Right renal cortex interstitium (tissue), 3 donors: ENCODE results near the gene COL23A1. TPM values are rescaled to one million over a fixed set of nuclear protein-coding genes. Genes with fewer than 3 reads are reported as not detected.

ENCODE experiments used
- DNase-seq, 3 donors: peaks; one replicate each; pipeline ENCODE4 v3.0.0-alpha.2; 2013; ENCODE audit warnings: low read depth in 3 of 3, low spot score in 2 of 3
- polyA plus RNA-seq, 3 donors: library from polyadenylated mRNA; unstranded; fragments of 120-200 nt; gene quantifications; one replicate each; pipeline ENCODE4 v1.2.1, GENCODE V29; 2013; ENCODE audit not compliant: insufficient read length in 3 of 3

The COL23A1 gene
- 1 to 10 TPM; 4.8 to 5.2 (median 4.9) TPM for polyA plus RNA-seq

DNA sequence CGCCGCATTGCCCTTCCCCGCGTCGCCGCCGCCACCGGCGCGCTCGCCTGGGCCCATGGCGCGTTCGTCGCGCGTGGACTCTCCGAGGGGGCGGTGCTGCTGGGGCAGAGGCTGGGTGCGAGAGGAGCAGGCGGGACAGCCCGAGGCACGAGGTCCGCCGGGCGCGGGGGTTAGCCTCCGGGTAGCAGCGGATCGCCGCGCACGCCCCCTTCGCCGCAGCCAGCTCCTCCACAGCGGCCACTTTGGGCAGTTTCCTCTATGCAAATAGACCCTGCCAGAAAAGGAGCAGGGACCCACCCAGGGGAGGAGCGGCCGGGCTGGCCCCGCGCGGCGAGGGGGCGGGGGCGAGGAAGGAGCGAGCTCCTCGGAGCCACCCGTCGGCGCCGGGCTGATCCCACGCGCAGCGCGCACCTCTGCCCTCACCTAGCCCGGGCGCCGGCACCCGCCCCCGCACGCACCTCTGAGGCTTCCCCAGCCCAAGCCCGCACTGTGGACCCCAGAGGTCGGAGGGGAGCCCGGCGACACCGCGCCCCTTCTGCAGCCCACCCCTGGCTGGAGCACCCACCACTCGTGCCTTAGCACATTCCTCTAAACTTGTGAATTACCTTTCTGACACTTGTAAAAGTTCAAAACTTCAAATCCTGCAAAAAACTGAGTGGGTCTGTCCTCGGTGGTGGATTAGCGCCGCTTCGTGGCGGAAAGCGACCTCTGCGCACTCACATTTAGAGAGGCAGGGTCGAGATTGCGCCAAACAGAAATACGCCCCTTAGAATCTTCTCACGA is at the start of gene COL23A1:
COL23A1 (minus strand) TSS at position 253 of the 783 bp plus-strand sequence.
- DNase-seq = peak; percentile 48 to 68 (median 55)

DNA sequence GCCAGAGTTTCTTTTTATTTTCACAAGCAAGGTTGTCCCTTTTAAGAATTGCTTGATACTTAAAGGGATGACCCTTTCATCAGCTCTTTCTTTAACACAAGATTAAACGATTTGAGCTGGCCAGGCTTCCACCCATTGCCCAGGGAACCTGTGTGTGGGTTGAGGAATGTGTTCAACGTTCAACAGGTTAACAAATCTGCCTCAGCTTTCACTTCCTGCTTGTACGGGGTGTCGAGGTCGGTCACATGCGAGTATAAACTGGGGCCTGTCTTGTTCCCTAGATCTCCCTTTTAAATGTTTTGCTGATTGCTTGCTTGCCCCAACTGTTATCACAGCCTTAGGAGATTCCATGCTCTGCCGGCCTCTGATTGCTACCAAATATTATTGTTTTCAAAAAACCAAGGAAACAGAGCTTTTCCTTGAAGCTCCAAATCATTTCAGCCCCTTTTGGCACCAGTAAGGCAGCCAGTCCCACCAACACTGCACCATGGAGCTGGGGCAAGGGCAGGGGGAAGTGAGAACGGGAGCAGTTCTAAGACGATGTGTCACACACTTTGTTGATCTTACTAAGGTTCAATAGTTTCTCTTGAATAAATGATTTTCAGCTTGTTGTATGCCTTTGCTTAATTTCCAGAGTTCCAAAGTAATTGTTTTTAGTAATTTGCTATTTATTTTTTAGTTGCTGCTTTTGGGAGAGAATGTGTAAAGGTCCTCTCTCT is 47.3 kb upstream of the COL23A1 start:
- no peak for DNase-seq

DNA sequence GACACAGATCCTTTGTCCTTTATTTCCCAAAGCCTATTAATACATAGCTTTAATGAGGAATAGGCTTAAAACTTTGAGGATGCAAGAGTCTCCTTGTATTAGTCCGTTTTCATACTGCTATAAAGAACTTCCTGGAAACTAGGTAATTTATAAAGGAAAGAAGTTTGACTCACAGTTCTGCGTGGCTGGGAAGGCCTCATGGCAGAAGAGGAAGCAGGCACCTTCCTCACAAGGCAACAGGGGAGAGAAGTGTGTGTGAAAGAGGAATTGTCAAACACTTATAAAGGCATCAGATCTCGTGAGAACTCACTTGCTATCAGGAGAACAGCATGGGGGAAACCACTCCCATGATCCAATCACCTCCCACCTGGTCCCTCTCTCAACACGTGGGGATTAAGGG is 42.1 kb upstream of the COL23A1 start:
- no peak for DNase-seq

DNA sequence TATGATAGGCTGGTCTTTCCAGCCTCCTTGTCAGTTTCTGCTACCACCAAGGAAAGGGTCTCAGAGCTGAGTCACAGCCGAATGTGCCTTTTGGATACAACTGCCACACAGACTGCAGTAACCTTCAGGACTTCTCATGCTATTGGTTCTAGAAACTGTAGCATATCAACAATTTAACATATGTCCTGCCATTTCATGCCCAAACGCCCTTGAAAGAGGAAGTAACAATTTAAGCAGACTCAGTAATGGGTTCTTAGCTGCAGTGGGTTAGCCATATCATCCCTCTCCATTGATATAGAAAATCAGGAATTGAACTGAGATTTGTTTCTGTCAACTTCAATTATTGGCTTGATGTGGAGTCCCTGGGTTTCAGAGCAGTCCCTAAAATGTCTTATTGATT is 40.8 kb upstream of the COL23A1 start:
- DNase-seq = no peak

DNA sequence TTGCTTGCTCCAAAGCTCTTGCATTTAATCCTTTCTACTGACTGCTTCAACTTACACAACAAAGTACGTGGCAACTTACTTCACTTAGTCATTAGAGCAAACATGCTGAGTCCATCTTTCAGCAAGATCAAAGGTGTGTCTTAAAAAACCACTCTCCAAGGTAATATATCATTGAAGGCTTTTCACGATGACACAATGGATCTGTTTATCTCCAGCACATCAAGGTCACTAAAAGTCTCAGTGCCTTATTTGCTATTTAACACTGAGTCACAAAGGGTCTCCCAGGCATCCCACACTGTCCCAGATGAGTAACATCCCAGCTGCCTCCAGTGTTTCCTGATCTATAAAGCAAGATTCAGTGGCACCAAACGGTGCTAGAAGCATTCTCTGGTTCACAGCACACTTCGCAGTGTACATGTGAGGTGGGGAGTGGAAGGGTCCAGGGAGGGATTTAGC is 40.3 kb upstream of the COL23A1 start:
- no peak for DNase-seq

DNA sequence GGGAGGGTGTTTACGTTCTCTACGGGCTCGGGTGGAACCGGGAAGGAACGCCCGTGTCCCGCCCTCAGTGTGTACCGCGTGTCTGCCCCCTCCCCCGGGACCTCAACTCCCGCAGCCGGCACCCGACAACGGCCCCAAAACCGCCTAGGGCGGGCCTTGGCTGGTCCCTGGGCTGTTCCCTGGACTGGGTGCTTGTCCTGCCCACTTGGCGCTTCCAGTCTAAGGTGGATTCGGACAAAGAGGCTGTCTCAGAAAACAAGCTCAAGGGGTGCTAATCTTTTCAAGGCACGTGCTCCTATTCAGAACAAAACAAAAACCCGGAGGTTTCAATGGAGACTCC is 37.0 kb upstream of the COL23A1 start:
- DNase-seq = peak in 1 of 3 donors; percentile 29

DNA sequence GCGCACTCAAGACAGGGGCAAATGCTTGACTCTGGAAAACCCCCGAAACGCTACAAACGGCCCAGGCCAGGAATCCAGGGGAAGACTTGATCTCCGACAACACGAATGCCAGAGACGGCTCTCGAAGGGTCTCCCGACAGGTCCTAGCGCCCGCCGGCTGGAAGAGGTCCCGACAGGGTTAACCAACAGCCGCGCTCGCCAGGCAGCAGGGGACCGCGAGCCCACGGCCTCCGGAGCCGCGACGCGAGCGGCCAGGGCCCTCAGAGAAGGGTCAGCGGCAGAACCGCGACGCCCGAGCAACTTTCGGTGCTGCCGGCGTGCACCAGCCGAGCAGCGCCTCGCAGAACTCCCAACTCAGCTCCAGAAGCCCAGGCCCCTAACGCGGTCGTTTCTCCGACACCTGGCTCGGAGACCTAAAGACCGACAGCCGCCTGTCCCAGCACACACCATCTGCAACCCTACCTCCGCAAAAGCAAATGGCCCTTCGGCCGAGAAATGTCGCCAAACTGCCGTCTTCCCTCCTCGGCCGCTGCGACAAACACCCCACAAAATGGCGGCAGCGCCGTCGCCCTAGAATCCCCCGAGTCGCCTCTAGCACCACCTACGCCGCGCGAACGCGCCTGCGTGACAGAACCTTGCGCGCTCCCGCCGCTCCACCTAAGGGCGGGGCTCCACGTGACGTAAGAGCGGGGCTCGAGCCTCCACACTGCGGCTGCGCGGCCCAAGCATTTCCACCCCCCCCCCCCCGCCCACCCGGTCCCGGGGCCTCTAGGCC is 36.5 kb upstream of the COL23A1 start, which contains the start of gene CLK4:
CLK4 (minus strand) TSS at position 567 of the 775 bp plus-strand sequence. CDS start 3,634 bp downstream, outside the sequence.
- DNase-seq = peak; percentile 87 to 92 (median 89)

DNA sequence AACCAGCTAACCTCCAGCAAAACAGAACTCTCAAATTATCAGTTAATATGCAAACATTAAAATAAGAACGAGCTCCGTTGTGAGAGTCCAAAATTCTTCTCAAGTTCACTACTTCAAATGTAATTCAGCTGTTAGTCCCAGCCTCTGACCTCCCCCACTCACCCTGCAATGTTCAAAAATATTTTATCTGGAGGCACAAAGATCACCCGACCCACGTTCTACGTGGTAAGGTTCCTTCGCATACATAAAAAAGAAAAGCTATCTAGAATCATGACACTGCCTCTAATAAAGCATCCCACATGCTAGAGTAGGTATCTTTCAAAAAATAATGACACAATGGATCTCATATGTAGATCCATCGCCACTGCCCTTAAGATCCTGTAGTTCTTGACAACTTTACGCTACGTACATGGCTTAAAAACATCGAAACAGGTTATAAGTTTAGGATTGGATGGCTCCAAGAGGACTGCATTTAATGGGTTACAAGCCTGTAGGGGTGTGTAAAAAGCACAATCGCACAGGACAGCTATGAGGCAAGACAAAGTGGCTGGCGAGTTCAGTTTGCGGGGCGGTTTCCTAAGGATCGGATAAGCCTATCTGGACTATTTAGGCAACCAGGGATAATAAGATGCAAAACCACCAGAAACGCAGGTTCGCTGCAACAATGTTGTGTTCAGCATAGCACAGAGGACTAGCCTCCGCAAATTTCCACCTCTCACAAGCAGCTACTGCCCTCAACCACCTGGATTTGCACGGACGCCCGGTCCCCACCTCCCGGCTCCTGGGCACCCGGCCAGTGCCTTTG is 35.7 kb upstream of the COL23A1 start:
- DNase-seq = no peak

DNA sequence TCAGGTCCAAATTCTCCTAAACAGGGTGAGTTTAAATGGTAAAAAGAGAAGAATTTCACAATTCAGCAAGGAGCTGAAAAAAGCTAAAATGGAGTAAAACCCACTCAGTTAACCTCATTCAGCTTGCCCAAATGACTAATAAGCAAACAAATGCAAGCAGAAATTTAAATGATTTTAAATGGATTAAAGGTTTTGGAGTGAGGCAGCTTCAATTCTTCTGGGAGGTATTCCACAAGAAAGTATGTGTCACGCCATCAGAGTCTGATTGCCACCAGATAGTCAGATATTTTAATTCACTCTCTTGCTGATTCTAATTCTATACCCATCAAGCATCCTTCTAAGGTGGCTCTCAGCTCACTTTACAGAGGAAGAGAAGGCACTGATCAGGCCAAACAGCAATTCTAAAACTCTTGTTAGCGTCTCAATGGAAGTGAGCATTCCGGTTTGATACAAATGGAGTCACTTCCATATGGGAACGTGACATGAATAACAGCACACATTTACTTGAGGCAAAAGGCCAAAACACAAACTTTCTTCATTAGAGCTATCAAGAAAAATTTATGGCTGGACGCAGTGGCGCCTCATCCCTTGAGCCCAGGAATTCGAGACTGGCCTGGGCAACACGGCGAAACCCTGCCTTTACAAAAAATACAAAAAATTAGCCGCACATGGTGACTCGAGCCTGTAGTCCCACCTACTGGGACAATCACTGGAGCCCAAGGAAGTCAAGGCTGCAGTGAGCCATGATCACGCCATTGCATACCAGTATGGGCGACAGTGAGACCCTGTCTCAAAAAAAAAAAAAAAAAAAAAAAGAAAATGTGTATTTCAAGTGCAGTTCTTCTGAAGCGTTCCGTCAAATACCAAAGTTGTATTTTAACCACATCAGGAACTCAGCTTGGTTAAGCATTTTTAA is 34.7 kb upstream of the COL23A1 start:
- peak in 2 of 3 donors; percentile 19 to 30 for DNase-seq

DNA sequence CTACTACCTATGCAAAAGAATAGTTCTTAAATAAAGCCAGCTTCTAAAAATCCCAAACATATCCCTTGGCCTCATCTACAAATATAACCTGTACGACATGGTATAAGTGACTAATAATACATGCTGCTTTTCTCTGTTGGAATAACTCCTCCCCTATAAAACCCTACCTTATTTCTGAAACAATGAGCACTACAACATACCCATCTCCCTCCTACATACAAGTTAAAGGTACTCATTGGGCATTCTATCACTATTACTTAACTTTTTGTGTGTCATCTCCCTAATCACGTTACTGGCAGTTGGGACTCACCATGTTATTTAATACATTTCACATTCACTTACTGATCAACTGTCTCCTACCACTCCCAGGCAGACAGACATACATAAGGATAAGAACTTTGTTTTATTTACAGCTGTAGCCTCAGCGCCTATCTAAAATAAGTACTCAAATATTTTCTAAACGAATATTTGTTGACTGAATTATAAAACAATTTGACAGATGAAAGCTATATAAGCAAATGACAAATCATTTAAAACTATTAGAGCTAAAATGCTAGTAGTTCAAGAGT is 32.6 kb upstream of the COL23A1 start:
- DNase-seq = no peak

DNA sequence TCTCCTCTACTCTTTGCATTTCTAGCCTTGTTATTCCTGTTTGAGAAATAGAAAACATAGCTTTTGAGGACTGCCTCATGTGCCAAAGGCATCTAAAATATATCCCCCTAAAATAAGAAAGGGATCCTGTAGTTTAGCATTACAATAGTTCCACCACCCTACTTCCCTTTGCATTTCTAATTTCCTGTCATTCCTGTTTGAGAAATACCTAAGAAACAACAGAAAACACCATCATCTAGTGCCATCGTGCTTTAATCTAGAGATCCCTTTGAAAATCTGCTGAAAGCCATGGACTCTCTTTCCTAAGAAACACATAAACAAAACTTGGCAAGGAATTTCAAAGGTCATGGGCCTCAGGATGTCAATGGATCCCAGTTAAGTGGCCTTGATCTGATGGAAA is 29.2 kb upstream of the COL23A1 start:
- no peak for DNase-seq

DNA sequence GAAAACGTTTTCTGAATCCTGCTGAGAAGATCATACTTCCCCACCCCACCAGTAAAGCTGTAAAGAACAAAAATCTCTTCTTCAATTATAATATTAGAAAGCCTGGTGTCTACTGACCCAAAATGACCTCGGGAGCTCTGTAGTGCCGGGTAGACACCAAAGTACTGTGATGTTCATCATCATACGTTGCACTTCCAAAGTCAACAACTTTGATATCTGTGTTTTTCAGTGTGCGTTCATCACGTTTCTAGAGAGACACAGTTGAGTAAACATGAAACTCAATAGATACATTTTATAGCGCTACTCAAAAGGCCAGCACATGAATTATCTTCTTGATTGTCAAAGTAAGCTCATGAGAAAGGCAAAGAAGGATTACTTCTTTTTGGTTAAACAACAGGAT is 22.1 kb upstream of the COL23A1 start:
- DNase-seq = no peak

DNA sequence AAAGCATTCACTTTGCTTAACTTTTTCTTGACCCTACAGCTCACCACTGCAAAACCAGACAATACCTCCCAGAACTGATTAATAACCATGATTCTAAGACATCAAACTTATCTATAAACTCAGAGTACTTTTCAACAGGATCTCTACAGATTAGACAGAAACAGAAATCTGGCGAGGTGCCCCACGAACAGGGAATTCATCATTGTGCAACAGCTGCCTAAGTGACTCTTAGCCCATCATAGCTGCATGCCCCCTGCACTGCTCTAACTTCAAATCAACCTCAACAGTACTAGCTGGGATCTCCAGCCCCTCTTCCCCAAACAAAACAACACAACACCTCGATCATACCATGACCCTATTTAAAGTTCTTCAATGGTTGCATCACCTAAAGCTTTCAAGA is 16.1 kb upstream of the COL23A1 start:
- no peak for DNase-seq

DNA sequence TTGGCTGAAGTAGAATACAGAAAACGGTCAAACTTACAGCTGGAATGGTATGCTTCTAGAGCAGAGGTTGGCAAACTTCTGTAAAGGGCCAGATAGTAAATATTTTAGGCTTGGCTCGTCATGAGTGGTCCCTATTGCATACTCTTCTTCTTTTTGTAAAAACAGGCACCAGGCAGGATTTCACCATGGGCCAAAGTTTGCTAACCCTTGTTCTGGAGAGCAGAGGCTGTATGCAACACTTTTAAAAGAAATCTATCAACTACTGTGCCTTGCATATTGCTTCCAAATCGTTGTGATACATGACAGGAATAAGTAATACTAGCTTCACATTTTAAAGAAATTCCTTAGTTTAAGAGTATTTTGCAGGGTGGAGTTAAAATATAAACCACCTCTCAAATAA is 15.6 kb upstream of the COL23A1 start:
- no peak for DNase-seq

DNA sequence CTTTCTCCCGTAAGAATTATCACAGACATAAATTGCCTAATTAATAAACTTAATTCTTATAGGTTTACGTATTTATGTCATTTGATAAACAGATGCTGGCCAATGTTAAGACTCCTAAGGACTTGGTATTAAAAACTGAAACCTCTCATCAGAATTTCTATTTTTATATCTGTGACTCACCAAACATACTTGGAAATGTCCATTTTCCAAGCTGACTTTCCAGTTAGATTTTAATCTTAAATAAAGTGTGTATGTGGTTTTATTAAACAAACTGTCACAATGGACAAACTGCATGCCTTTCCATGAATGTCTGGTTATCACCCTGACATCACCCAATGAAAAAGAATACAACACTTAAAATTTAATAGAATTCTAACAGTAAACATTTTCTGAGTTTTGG is 12.6 kb upstream of the COL23A1 start:
- no peak for DNase-seq

DNA sequence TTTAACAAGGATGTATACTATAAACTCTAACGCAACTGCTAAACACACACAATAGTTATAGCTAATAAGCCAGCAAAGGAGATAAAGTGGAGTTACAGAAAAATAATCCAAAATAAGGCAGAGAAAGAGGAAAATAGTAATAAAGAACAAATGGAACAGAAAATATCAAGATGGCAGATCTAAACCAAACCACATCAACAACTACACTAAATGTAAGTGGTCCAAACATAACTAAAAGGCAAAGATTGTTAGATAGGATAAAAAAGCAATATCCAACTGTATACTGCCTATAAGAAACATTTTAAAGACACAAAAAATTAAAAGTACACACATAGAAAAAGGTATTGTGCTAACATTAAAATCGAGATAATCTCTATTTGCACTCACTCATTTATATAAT is 5.6 kb upstream of the COL23A1 start:
- no peak for DNase-seq

DNA sequence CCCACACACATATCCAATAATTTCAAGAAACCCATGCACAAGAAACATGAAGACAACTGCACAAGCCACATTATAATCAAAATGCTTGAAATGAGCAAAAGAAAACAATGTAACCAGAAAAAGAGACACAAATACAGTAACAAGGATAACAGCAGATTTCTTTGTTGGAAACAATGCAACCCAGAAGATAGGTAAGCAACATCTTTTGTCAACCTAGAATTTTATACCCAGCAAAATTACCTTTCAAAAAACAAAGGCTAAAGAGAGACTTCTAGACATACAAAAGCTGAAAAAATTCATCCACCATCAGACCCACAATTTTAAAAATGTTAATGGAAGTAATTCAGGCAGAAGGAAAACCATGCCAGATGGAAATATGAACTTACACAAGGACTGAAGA is 5.0 kb upstream of the COL23A1 start:
- DNase-seq = no peak

DNA sequence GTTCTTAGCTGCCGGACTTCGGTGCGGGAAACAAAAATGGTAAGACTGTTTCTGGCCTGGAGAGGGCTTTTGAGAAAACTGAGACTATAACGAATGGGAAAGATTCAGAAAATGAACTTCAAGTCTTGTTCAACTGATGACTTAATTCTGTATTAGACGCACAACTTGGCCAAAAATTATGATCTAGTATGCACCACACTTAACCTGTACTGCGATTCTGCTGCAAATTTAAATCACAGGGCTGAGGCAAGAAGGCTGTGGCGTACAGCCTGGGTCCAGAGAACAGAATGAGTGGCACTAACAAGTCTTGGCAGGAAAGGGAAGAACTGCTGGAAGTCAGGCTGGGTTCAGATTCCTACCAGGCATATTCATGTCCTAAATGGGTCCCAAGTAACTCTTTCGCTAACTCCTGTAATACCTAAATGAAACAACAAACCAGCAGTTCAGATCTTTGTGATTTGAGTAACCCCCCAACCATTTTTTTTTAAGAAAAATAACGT is 781 bp upstream of the COL23A1 start:
- DNase-seq = no peak
